Panc1 (cell line): ENCODE data around the gene FAM83D. TPM values are rescaled to one million over a fixed set of nuclear protein-coding genes. Genes with fewer than 3 reads are reported as not detected.

Experiments
- ATAC-seq: fragments of 200-7000 bp; cut with Tn5 transposase; 2 replicates; pipeline ENCODE4 v1.9.1; 2020; ENCODE audit warnings: mild to moderate bottlenecking, moderate library complexity
- BruUV-seq: library from RNA; stranded (reverse); fragments of 400-500 nt; replicated peaks from 2 replicates; lab custom pipeline; 2021; lab: Mats Ljungman, UMichigan
- CTCF ChIA-PET: fragments of 300-600 bp; sonication (Branson Sonifier 250); formaldehyde crosslinking; loops from one replicate; lab custom pipeline; 2022; ENCODE audit warnings: antibody characterized with exemption; lab: Charles Lee
- POLR2A ChIA-PET: fragments of 300-600 bp; sonication (Branson Sonifier 250); formaldehyde crosslinking; loops from one replicate; lab custom pipeline; 2022; ENCODE audit warnings: antibody characterized with exemption; lab: Charles Lee
- DNase-seq: peaks from one replicate; pipeline ENCODE4 v3.0.0-alpha.2; 2010; ENCODE audit warnings: low read depth, low spot score
- H3K27ac ChIP-seq: 2 replicates; pipeline ENCODE4 v1.5.1; 2011; ENCODE audit warnings: mild to moderate bottlenecking, low read length, inconsistent platforms
- H3K27me3 ChIP-seq: fragments of 200-500 bp; sonication (Bioruptor generic); 2 replicates; pipeline ENCODE4 v1.6.0; 2014; ENCODE audit warnings: low read length, inconsistent platforms; ENCODE audit not compliant: control insufficient read depth, insufficient read depth
- H3K36me3 ChIP-seq: fragments of 200-500 bp; sonication (Bioruptor generic); 2 replicates; pipeline ENCODE4 v1.5.1; 2014; ENCODE audit warnings: inconsistent platforms, mild to moderate bottlenecking, low read length, moderate library complexity; ENCODE audit not compliant: control insufficient read depth, insufficient read depth
- H3K4me1 ChIP-seq: 2 replicates; pipeline ENCODE4 v1.5.1; 2011; ENCODE audit warnings: inconsistent platforms, mild to moderate bottlenecking, low read length, moderate library complexity; ENCODE audit not compliant: control insufficient read depth, insufficient read depth
- H3K4me3 ChIP-seq, 2 experiments: 2 replicates each; pipeline ENCODE4 v1.5.1; 2011 to 2012; ENCODE audit warnings: low read depth in 2 of 2, low read length in 2 of 2, mild to moderate bottlenecking in 2 of 2, inconsistent platforms in 1 of 2, moderate library complexity in 1 of 2
- H3K9me3 ChIP-seq: fragments of 200-500 bp; sonication (Bioruptor generic); 2 replicates; pipeline ENCODE4 v1.5.1; 2014; ENCODE audit warnings: low read depth, mild to moderate bottlenecking, inconsistent platforms, low read length, moderate library complexity; ENCODE audit not compliant: control insufficient read depth, insufficient read depth
- CTCF ChIP-seq: fragments of 450-650 bp; IDR thresholded peaks from 2 replicates; pipeline ENCODE4 v1.5.1; 2017; ENCODE audit warnings: mild to moderate bottlenecking
- POLR2AphosphoS5 ChIP-seq: IDR thresholded peaks from 2 replicates; pipeline ENCODE4 v1.6.1; 2012; ENCODE audit warnings: mild to moderate bottlenecking, low read depth, low read length, moderate library complexity
- REST ChIP-seq, 2 experiments: IDR thresholded peaks; 2 replicates each; pipeline ENCODE4 v1.6.1; 2011 to 2012; ENCODE audit warnings: low read depth in 2 of 2, control low read depth in 1 of 2, low read length in 1 of 2, mild to moderate bottlenecking in 1 of 2, moderate library complexity in 1 of 2; ENCODE audit not compliant: insufficient read depth in 1 of 2
- SIN3A ChIP-seq: IDR thresholded peaks from 2 replicates; pipeline ENCODE4 v1.6.1; 2012; ENCODE audit warnings: low read depth, mild to moderate bottlenecking, low read length, moderate library complexity, borderline replicate concordance; ENCODE audit not compliant: insufficient read depth
- TCF7L2 ChIP-seq: IDR thresholded peaks from 2 replicates; pipeline ENCODE4 v1.6.1; 2011; ENCODE audit warnings: mild to moderate bottlenecking, low read depth, low read length, inconsistent platforms
- in situ Hi-C: cut with HindIII; loops from 2 replicates; pipeline ENCODE4 v1.10.0; 2016; ENCODE audit warnings: low sequenced_read_pairs, low pct_unique_long_range_greater_than_20kb
- intact Hi-C: fragments of 100-400 bp; cut with micrococcal nuclease; formaldehyde crosslinking; loops from one replicate; pipeline ENCODE4 v1.10.0; 2022; ENCODE audit not compliant: unreplicated experiment
- total RNA-seq: library from RNA; stranded (reverse); gene quantifications from one replicate; pipeline ENCODE4 v1.2.1, GENCODE V29; 2021; ENCODE audit not compliant: unreplicated experiment

The FAM83D gene
- total RNA-seq, 1 experiment from 2014 or later: 30.9 TPM

DNA sequence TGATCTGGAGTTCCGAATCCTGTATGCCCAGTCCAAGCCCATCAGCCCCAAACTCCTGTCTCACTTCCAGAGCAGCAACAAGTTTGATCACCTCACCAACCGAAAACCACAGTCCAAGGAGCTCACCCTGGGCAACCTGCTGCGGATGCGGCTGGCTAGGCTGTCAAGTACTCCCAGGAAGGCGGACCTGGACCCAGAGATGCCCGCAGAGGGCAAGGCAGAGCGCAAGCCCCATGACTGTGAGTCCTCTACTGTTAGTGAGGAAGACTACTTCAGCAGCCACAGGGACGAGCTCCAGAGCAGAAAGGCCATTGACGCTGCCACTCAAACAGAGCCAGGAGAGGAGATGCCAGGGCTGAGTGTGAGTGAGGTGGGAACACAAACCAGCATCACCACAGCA is 25.4 kb downstream of the FAM83D start:
- no TSS peak for BruUV-seq
- intact Hi-C loops (no loop called here), in situ Hi-C loops (no loop called here)
- no peak overlapping the region for H3K27ac ChIP-seq
- no peaks in the 10 kb centered on the region for H3K27me3 ChIP-seq
- POLR2A ChIA-PET: no interaction called here
- no peaks in the 10 kb centered on the region for H3K9me3 ChIP-seq
- DNase-seq (no peak), ATAC-seq (no peak)
- no peaks in the 10 kb centered on the region for H3K4me1 ChIP-seq
- CTCF ChIA-PET: no interaction called here
- peaks cover 28% of the 10 kb centered on the region for H3K36me3 ChIP-seq
- H3K4me3 ChIP-seq: no peak overlapping the region
- TF ChIP-seq POLR2AphosphoS5: no peak
- TF ChIP-seq REST (IDR thresholded peaks at IDR 0.05; ENCODE audit: insufficient read depth in 1 of 2, low read depth in 2 of 2, low read length in 1 of 2): no peak
- TF ChIP-seq TCF7L2: no peak

DNA sequence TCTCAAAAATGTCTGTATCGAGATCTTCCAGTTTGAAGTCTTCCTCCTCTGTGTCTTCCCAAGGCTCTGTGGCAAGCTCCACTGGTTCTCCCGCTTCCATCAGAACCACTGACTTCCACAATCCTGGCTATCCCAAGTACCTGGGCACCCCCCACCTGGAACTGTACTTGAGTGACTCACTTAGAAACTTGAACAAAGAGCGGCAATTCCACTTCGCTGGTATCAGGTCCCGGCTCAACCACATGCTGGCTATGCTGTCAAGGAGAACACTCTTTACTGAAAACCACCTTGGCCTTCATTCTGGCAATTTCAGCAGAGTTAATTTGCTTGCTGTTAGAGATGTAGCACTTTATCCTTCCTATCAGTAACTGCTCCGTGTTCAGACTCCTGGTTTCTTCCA is 25.9 kb downstream of the FAM83D start:
- no peaks in the 10 kb centered on the region for H3K9me3 ChIP-seq

More for the DNA sequence above, 25.9 kb downstream of the FAM83D start:
- CTCF ChIA-PET: no interaction called here
- intact Hi-C loops (no loop called here), in situ Hi-C loops (no loop called here)
- TSS peak; percentile 56 for BruUV-seq
- no peak overlapping the region for H3K27ac ChIP-seq
- TF ChIP-seq POLR2AphosphoS5: no peak
- TF ChIP-seq SIN3A: no peak
- TF ChIP-seq TCF7L2: no peak
- TF ChIP-seq CTCF: no peak
- TF ChIP-seq REST (IDR thresholded peaks at IDR 0.05; ENCODE audit: insufficient read depth in 1 of 2, low read depth in 2 of 2, low read length in 1 of 2): no peak
- H3K4me1 ChIP-seq: no peaks in the 10 kb centered on the region
- POLR2A ChIA-PET: no interaction called here
- H3K4me3 ChIP-seq: no peak overlapping the region
- no peaks in the 10 kb centered on the region for H3K27me3 ChIP-seq
- ATAC-seq (no peak), DNase-seq (no peak)
- H3K36me3 ChIP-seq: peaks cover 23% of the 10 kb centered on the region
